DMS 273 treated with DMSO at 0.1 percent for 48 hours (cell line): ENCODE measurements around the gene SLC35C1.

Source experiments
- DNase-seq: peaks from one replicate; lab custom pipeline; 2025; lab: John Stamatoyannopoulos, UW

SLC35C1 gene

DNA sequence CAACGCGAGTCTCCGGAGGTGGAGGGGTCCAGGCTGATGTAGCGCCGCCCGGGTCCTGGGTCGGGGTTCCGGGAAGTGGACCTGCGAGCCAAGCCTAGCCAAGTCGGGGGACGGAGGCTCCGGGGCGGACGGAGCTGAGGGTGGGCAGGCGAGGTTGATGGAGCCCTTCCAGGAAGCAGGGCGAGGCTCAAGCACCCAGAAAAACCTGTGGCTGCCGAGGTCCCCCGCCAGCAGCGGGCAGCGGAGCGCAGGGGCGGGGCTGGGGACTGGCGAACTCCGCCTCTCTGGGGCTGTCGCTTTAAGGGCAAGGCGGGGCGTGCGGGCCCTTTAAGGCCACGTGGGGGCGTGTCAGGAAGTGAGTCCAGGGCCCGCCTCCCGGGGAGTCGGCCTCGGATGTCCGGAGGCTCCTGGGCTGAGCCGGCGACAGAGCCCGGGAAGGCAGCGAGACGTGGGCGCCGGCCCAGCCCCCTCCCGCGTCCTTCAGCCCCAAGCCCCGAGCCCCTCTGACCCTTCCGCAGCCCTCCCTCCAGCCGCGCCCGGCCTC, at the start of gene SLC35C1:
SLC35C1 (plus strand) TSS at position 389 of the 544 bp plus-strand sequence. CDS start 653 bp downstream, outside the sequence.
- peak; percentile 54 for DNase-seq

GRCh38 chr11:45755281-45755859, 49.6 kb upstream of the SLC35C1 start:
- no peak for DNase-seq

GRCh38 chr11:45756384-45757010, 48.5 kb upstream of the SLC35C1 start:
- no peak for DNase-seq

DNA sequence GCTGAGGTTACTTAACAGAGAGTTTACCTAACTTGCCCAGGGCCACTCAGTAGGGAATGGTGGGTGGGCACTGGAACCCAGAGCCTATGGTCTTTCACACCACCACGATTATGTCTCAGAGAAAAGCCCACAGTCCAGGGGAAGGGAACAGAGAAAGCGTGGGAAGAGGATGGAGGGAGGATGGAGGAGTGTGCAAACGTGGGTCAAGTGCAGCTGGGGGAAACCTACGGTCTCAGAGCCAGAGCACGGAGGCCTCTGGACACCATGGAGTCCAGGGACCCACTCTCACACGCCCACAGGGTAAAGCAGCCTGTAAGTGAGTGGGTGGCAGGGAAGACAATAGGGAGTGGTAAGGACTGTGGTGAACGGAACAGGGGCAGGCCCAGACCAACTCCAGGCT, 47.3 kb upstream of the SLC35C1 start:
- DNase-seq, result no peak

DNA sequence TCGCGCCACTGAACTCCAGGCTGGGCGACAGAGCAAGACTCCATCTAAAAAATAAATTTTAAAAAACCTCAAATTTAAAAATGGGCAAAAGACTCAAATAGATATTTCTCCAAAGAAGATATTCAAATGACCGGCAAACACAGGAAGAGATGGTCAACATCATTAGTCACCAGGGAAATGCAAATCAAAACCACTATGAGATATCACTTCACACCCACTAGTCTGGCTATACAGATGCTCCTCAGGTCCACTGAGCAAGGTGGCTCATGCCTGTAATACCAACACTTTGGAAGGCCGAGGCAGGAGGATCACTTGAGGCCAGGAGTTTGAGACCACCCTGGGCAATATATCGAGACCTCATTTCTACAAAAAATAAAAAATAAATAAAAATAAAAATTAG, 43.3 kb upstream of the SLC35C1 start:
- DNase-seq, result no peak

- DNase-seq, result no peak
Measured at GRCh38 chr11:45765107-45765668, 39.8 kb upstream of the SLC35C1 start.

- no peak for DNase-seq
Measured at GRCh38 chr11:45765836-45766235, 39.1 kb upstream of the SLC35C1 start.

DNA sequence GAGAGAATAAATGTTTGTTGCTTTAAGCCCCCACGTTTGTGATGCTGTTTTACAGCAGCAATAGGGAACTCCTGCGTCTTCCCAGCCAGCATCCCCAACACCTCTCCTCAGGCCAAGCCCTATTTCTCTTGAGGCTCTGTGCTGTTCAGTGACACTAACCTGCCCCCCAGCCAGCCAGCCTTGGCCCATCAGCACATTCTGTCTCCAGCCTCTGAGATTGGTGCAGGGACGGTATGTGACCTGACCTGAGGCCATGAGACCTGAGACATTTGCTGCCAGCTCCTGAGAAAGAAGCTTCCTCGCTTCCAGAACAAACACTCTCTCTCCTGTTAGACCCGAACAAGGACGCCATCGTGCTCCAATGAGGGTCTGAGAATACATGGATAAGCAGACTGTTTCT, 38.5 kb upstream of the SLC35C1 start:
- no peak for DNase-seq

DNA sequence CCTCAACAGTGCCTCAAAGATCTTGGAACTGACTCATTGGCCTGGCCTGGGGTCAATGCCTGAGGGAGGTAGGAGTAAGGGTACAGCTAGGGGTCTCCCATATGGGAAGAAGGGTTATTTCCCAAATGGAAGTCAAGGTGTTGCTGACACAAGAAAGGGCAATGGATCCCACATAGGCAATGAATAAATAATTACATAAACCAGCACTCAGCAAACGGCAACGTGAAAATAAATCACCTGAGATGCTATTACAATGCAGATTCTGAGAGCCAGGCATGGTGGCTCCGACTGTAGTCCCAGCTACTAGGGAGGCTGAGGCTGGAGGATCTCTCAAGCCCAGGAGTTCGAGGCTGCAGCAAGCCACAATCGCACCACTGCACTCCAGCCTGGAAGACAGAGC, 36.5 kb upstream of the SLC35C1 start:
- DNase-seq, result no peak

GRCh38 chr11:45769960-45770359, 35.0 kb upstream of the SLC35C1 start:
- no peak for DNase-seq

DNA sequence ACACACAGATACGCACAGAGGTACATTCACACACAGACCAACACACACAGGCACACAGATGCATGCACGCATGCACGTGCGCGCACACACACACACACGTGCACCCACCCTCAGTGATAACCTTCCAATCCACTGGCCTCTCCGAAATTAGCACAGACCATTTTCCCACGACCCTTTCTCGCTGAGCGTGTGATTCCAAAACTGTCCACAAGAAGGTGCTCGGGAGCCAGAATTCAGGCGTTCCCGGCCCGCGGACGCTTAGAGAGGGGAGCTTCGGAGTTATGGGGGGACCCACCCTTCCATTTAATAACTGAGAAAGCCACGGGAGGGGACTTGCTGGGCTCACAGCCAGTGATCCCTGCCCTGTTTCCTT, 33.8 kb upstream of the SLC35C1 start:
- DNase-seq, result no peak

GRCh38 chr11:45771566-45772448, 33.1 kb upstream of the SLC35C1 start:
- peak; percentile 26 for DNase-seq

GRCh38 chr11:45772449-45772774, 32.5 kb upstream of the SLC35C1 start:
- no peak for DNase-seq

DNA sequence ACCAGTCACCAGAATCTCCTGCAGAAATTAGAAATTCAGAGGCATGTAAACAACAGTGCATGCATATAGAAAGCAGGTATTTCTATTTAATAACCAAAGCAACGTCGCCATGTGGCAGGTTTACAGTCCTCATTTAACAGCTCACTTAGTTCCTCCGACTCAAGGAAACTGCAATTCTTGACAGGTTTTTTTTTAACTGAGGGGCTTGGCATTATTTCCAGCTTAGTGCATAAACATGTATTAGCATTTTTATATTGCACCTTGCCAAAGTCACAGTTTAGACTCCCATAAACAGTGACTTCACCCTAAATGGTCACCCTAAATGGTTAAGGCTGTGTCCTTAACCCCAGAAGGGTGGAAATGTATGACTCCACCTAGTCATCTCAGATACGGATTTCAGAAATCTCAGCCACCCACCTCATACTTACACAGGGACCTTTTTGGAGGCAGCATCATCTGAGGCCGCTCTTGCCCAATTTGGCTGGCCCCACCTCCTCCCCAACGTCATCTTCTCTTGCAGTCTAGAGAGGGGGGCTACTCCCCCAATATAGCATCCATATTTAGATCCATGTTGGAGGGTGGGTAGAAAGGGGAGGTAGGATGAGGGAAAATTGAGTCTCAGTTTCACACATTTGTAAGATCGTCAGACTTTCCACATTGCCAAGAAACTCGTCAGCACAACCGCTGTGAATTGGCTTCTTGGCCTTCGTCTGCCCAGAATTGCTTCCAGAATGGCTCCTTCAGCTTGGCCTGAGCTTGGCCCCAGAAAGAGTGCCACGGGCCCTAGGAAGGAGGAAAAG, 31.8 kb upstream of the SLC35C1 start:
- no peak for DNase-seq

DNA sequence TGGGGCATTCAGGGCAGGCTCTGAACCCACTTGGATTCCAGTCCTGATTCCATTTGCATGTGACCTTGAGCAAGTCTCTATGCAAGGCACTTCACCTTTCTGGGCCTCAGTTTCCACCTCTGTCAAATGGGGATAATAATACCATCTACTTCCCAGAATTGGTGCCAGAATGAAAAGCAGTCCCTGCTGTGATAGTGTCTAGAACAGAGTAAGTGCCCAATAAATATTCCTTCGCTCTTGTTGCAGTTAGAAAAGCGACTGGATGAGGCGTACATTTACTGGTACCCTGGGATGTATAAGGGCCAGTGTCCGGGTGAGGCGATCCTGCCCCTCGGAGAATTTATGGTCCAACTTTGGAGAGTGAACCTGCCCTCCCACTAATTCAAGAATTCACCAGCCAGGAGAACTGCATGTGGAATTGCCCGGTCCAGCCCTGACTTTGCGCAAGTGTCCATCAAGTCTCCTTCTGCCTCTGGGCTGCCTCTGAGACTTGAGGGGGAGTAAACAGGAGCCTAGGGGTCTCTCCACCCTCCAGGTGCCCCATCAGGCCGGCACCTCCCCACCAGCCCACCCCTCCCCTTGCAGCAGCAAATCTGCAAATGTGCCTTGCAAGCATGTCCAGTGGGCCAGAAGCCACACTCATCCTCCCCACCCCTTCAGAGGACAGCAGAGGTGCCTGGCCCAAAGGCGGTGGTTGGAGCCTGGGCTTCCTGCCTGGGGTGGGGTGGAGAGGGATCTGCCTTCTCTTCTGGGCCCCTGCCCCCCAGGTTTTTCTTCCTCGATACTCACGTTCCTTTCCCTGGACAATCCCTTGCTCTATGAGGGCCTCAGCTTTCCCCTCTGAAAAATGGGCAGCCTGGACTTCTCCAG, 30.9 kb upstream of the SLC35C1 start:
- no peak for DNase-seq

DNA sequence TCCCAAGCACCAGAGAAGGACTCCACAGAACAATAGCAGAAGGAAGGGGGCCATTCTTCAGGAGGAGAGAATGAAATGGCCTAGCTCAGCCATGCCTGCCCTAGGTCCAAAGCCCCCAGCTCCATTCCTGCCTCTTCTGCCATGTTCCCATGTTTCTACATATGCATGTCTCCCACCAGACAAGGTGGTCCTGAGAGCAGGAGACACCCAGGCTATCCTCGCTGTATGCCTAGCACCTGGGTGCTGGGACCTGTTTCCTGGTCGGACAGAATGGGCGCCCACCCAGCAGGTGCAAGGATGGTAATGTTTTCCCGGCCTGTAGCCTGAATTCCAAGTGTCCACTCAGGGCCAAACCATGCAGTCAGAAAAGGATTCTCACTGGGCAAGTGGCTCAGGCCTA, 30.2 kb upstream of the SLC35C1 start:
- DNase-seq, result no peak

DNA sequence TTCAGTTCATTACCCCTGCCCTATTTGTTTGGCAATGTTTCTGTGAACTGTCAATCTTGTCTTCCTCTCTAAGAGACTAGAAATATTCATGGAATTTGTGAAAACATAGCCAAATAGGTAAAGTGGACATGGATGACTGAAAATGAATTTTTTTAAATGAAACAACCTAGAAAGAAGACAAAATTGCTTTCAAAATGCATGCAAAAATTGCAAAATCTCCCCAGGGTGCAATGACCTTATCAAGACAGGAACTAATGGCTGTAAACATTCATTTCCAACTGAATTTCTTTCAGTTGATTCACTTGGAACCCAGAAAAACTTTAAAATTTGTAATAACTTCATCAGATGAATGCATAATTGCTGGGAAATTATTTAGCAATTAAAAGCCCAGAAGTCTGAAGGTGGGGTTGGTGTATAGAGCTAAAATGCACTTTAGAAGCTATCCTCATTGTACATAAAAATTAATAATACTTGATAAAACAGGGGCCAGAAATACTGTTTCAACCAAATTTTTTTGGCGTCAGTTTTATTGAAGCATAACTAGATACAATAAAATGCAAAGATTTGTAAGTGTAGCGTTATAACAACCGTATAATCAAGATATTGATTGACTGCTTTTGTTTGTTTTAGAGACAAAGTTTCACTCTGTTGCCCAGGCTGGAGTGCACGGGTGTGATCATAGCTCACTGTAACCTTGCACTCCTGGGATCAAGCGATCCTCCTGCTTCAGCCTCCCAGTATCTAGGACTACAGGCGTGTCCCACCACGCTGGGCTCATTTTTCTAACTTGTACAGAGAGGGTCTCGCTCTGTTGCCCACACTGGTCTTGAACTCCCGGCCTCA, 27.6 kb upstream of the SLC35C1 start:
- DNase-seq, result no peak

GRCh38 chr11:45778341-45778740, 26.6 kb upstream of the SLC35C1 start:
- DNase-seq, result no peak

GRCh38 chr11:45779602-45780001, 25.3 kb upstream of the SLC35C1 start:
- DNase-seq, result no peak

DNA sequence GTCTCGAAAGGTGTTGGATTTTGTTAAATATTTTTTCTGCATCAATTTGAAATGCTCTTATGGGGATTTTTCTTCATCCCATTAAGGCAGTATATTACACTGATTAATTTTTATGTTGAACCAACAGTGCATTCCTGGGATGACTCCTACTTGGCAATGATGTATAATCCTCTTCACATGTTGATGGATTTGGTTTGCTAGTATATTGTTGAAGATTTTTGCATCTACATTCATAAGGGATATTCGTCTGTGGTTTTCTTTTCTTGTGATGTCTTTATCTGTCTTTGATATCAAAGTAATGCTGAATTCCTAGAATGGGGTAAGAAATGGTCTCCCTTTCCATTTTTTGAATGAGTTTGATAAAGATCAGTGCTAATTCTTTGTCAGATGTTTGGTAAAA, 18.7 kb upstream of the SLC35C1 start:
- no peak for DNase-seq
